OCI-LY1 (cell line): ENCODE measurements around the gene AGK.

Source experiments
- H2AFZ ChIP-seq: fragments of 200-600 bp; sonication (generic), shearing (Covaris generic); 2 replicates; pipeline ENCODE4 v1.6.0; 2014; ENCODE audit warnings: antibody characterized with exemption, mild to moderate bottlenecking, low read length
- H3F3A ChIP-seq: fragments of 200-600 bp; sonication (generic), shearing (Covaris generic); 2 replicates; pipeline ENCODE4 v1.6.0; 2014; ENCODE audit warnings: mild to moderate bottlenecking, antibody characterized with exemption, low read length, moderate library complexity; ENCODE audit not compliant: insufficient read depth
- H3K27ac ChIP-seq: fragments of 200-600 bp; sonication (generic); 2 replicates; pipeline ENCODE4 v1.5.1; 2014; ENCODE audit warnings: low read length, mixed run types, mild to moderate bottlenecking, low read depth; ENCODE audit not compliant: poor library complexity, severe bottlenecking
- H3K27me3 ChIP-seq: fragments of 200-600 bp; sonication (generic); 2 replicates; pipeline ENCODE4 v1.6.0; 2014; ENCODE audit warnings: antibody characterized with exemption, mild to moderate bottlenecking, low read length, moderate library complexity; ENCODE audit not compliant: insufficient read depth
- H3K36me3 ChIP-seq: fragments of 200-600 bp; sonication (generic); 2 replicates; pipeline ENCODE4 v1.6.1; 2014; ENCODE audit warnings: mild to moderate bottlenecking, antibody characterized with exemption, low read length, moderate library complexity, mixed read lengths; ENCODE audit not compliant: insufficient read depth
- H3K4me1 ChIP-seq: fragments of 200-600 bp; sonication (generic); 2 replicates; pipeline ENCODE4 v1.5.1; 2014; ENCODE audit warnings: mild to moderate bottlenecking, low read length, moderate library complexity; ENCODE audit not compliant: insufficient read depth, severe bottlenecking
- H3K4me2 ChIP-seq: fragments of 200-600 bp; sonication (generic), shearing (Covaris generic); 2 replicates; pipeline ENCODE4 v1.6.1; 2014; ENCODE audit warnings: low read length
- H3K4me3 ChIP-seq: fragments of 200-600 bp; sonication (generic); 2 replicates; pipeline ENCODE4 v1.5.1; 2014; ENCODE audit warnings: low read length, low read depth, mild to moderate bottlenecking, mixed read lengths; ENCODE audit not compliant: poor library complexity, severe bottlenecking
- H3K79me2 ChIP-seq: fragments of 200-600 bp; shearing (Covaris generic); 2 replicates; pipeline ENCODE4 v1.6.1; 2016; ENCODE audit warnings: mixed run types, low read length, mixed read lengths; ENCODE audit not compliant: insufficient read depth
- H3K9ac ChIP-seq: fragments of 200-600 bp; sonication (generic), shearing (Covaris generic); 2 replicates; pipeline ENCODE4 v1.6.1; 2014; ENCODE audit warnings: mild to moderate bottlenecking, low read length, mixed read lengths
- H3K9me2 ChIP-seq: fragments of 200-600 bp; sonication (generic), shearing (Covaris generic); 2 replicates; pipeline ENCODE4 v1.6.1; 2014; ENCODE audit warnings: low read depth, mild to moderate bottlenecking, low read length, mixed read lengths
- H3K9me3 ChIP-seq: fragments of 200-600 bp; shearing (Covaris generic); 2 replicates; pipeline ENCODE4 v1.6.1; 2014; ENCODE audit warnings: low read length, mixed read lengths
- H4K20me1 ChIP-seq: fragments of 200-600 bp; sonication (generic), shearing (Covaris generic); 2 replicates; pipeline ENCODE4 v1.6.0; 2016; ENCODE audit warnings: mild to moderate bottlenecking, low read length; ENCODE audit not compliant: insufficient read depth
- EZH2 ChIP-seq: fragments of 200-600 bp; sonication (generic), shearing (Covaris generic); IDR thresholded peaks from 2 replicates; pipeline ENCODE4 v1.8.0; 2017; ENCODE audit warnings: borderline replicate concordance, mixed run types, mild to moderate bottlenecking, antibody characterized with exemption, low read length, moderate library complexity, mixed read lengths
- TF ChIP-seq, protein P1 (sequence below): fragments of 200-600 bp; sonication (generic), shearing (Covaris generic); IDR thresholded peaks from 2 replicates; pipeline ENCODE4 v1.5.1; 2017; ENCODE audit warnings: mild to moderate bottlenecking, antibody characterized with exemption, low read length, moderate library complexity, mixed read lengths

Gene AGK

GRCh38 chr7:141598408-141598807 is 47.2 kb downstream of the AGK start:
- Histone ChIP-seq H3K27me3 (no peaks in the 10 kb centered on the region), H3K79me2 (no peaks in the 10 kb centered on the region), H3K4me3 (no peak overlapping the region), H3K4me1 (no peaks in the 10 kb centered on the region), H3K27ac (no peak overlapping the region), H3K9me3 (no peaks in the 10 kb centered on the region), H3K4me2 (no peak overlapping the region), H3K36me3 (peaks cover 39% of the 10 kb centered on the region; the same call in 1 of the 2 replicates), H3K9ac (no peak overlapping the region), H4K20me1 (no peaks in the 10 kb centered on the region), H2AFZ (no peak overlapping the region), H3F3A (no peaks in the 10 kb centered on the region), H3K9me2 (no peaks in the 10 kb centered on the region)
- no peak for TF ChIP-seq EZH2
- TF ChIP-seq, protein P1, sequence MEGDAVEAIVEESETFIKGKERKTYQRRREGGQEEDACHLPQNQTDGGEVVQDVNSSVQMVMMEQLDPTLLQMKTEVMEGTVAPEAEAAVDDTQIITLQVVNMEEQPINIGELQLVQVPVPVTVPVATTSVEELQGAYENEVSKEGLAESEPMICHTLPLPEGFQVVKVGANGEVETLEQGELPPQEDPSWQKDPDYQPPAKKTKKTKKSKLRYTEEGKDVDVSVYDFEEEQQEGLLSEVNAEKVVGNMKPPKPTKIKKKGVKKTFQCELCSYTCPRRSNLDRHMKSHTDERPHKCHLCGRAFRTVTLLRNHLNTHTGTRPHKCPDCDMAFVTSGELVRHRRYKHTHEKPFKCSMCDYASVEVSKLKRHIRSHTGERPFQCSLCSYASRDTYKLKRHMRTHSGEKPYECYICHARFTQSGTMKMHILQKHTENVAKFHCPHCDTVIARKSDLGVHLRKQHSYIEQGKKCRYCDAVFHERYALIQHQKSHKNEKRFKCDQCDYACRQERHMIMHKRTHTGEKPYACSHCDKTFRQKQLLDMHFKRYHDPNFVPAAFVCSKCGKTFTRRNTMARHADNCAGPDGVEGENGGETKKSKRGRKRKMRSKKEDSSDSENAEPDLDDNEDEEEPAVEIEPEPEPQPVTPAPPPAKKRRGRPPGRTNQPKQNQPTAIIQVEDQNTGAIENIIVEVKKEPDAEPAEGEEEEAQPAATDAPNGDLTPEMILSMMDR: no peak

GRCh38 chr7:141600168-141601006 is 49.2 kb downstream of the AGK start:
- H3K9me3 ChIP-seq: no peaks in the 10 kb centered on the region
- no peak overlapping the region for H3K27ac ChIP-seq
- H2AFZ ChIP-seq: no peak overlapping the region
- no peak overlapping the region for H3K4me3 ChIP-seq
- H3K79me2 ChIP-seq: no peaks in the 10 kb centered on the region
- no peak overlapping the region for H3K9ac ChIP-seq
- no peaks in the 10 kb centered on the region for H3K9me2 ChIP-seq
- H4K20me1 ChIP-seq: no peaks in the 10 kb centered on the region
- H3K4me2 ChIP-seq: no peak overlapping the region
- H3K27me3 ChIP-seq: no peaks in the 10 kb centered on the region
- TF ChIP-seq, protein P1: no peak
- TF ChIP-seq EZH2: no peak
- H3K4me1 ChIP-seq: no peaks in the 10 kb centered on the region
- H3K36me3 ChIP-seq: peaks cover 38% of the 10 kb centered on the region; the same call in 1 of the 2 replicates
- no peaks in the 10 kb centered on the region for H3F3A ChIP-seq

GRCh38 chr7:141609576-141609975 is 58.4 kb downstream of the AGK start:
- no peak for TF ChIP-seq EZH2
- TF ChIP-seq, protein P1: no peak
- Histone ChIP-seq H3K4me2 (no peak overlapping the region), H3K9me3 (no peaks in the 10 kb centered on the region), H3F3A (no peaks in the 10 kb centered on the region), H2AFZ (no peak overlapping the region), H3K27me3 (no peaks in the 10 kb centered on the region), H3K36me3 (peaks cover 45% of the 10 kb centered on the region), H3K27ac (no peak overlapping the region), H3K9ac (no peak overlapping the region), H3K79me2 (no peaks in the 10 kb centered on the region), H3K4me3 (no peak overlapping the region), H3K4me1 (no peaks in the 10 kb centered on the region), H4K20me1 (no peaks in the 10 kb centered on the region), H3K9me2 (no peaks in the 10 kb centered on the region)
